ENCODE data around the gene EXD3. TPM values are rescaled to one million over a fixed set of nuclear protein-coding genes. Genes with fewer than 3 reads are reported as not detected.
A peak's percentile ranks its signal among the peaks of the same experiment; 100 is the strongest.

The EXD3 gene
- total and polyA plus RNA-seq, 2 of the 13 experiments (the other 11 are each of a cell fraction or from before 2014, with no cell fraction given): 2.7 to 4.8 TPM

GRCh38 chr9:137307255-137308056 is 115.5 kb downstream of the EXD3 start (continued):
- TF ChIP-seq TIGD3 (CRISPR knock-in tag; IDR thresholded peaks at IDR 0.05; ENCODE audit: borderline replicate concordance) (no peak), TEAD2 (CRISPR knock-in tag; IDR thresholded peaks at IDR 0.05) (no peak), AGO1 (IDR thresholded peaks at IDR 0.05; ENCODE audit: low read depth, low read length, poor library complexity, severe bottlenecking) (no peak), ZNF260 (CRISPR knock-in tag; IDR thresholded peaks at IDR 0.05; ENCODE audit: borderline replicate concordance, low read depth) (no peak), JUNB (CRISPR knock-in tag; IDR thresholded peaks at IDR 0.05; ENCODE audit: borderline replicate concordance) (no peak), STAT5B (CRISPR knock-in tag; IDR thresholded peaks at IDR 0.05) (no peak)
- TF ChIP-seq, protein P1, sequence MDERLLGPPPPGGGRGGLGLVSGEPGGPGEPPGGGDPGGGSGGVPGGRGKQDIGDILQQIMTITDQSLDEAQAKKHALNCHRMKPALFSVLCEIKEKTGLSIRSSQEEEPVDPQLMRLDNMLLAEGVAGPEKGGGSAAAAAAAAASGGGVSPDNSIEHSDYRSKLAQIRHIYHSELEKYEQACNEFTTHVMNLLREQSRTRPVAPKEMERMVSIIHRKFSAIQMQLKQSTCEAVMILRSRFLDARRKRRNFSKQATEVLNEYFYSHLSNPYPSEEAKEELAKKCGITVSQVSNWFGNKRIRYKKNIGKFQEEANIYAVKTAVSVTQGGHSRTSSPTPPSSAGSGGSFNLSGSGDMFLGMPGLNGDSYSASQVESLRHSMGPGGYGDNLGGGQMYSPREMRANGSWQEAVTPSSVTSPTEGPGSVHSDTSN (CRISPR knock-in tag; IDR thresholded peaks at IDR 0.05): peak; percentile 81

DNA sequence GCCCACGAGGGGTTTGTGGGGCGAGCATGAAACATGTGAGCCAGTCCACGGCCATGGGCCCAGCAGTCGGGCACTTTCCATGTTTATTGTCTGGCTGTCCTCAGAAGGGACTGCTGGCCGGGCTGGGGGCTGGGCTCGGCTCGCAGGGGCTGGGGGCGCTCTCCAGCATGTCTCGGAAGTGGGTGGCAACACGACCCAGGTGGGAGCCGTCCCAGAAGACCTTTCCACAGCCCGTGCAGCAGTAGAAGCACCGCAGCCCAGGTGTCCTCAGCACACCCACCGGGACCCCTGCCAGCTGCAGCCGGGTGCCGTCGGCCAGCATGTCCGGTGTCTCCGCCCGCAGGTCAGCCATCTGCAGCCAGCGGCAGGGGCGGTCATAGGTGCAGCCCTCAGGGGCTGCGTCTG is 116.1 kb downstream of the EXD3 start:
- WGBS (ENCODE audit: low lambda C conversion rate): no CpG with 5 or more reads among the region's 23 CpGs
- Histone ChIP-seq H3K9ac (ENCODE audit: insufficient read depth, low read depth, low read length) (no peak overlapping the region), H3K4me2 (ENCODE audit: low read depth, low read length) (peak overlapping the region; percentile 51), H2AFZ (ENCODE audit: low read length) (no peak overlapping the region), H3K27me3 (ENCODE audit: control insufficient read depth in 1 of 2, insufficient read depth in 2 of 2, low read length in 2 of 2) (peaks cover 20 to 71% of the 10 kb centered on the region in 2 experiments), H3K27ac (ENCODE audit: extremely low read length, insufficient read depth, low read length) (no peak overlapping the region), H3K4me3 (replicated peaks in 1 of 3; ENCODE audit: insufficient read depth in 1 of 3, low read depth in 2 of 3, low read length in 3 of 3) (peak overlapping the region in 2 of 3 experiments; percentile 28 to 49; a peak in 3 of 6 replicates), H3K36me3 (replicated peaks in 1 of 2; ENCODE audit: control insufficient read depth in 1 of 2, insufficient read depth in 2 of 2, low read length in 2 of 2) (no peaks in the 10 kb centered on the region), H3K9me3 (ENCODE audit: low read length) (no peaks in the 10 kb centered on the region), H3K4me1 (ENCODE audit: insufficient read depth, low read length) (peaks cover 55% of the 10 kb centered on the region), H3K79me2 (ENCODE audit: insufficient read depth, low read length) (no peaks in the 10 kb centered on the region), H4K20me1 (ENCODE audit: insufficient read depth, low read length) (no peaks in the 10 kb centered on the region)
- ChIA-PET CTCF (ENCODE audit: low intra/inter-chr PET ratio, low total read pairs) (no interaction called here), POLR2A (interaction anchor here (1.3 kb wide), 1 partner anchor 66 kb away, joined by 3 read pairs; the partner anchor contains the start of gene TUBB4B)
- intact Hi-C loops (cut with micrococcal nuclease; ENCODE audit: unreplicated experiment) (loop anchor here (10.0 kb wide), 1 partner anchor 98 kb away; no protein-coding TSS in a partner anchor), in situ Hi-C loops (cut with HindIII; ENCODE audit: extremely low pct_ligation_motif_present, low pct_unique_long_range_greater_than_20kb) (no loop called here)
- FAIRE-seq (no peak), DNase-seq (ENCODE audit: low spot score) (no peak), ATAC-seq (peak; percentile 3; the same call in 1 of the 3 replicates)
- no TSS peak for BruUV-seq (replicated peaks)
- TF ChIP-seq, protein P2, sequence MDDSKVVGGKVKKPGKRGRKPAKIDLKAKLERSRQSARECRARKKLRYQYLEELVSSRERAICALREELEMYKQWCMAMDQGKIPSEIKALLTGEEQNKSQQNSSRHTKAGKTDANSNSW (CRISPR knock-in tag; IDR thresholded peaks at IDR 0.05; ENCODE audit: borderline replicate concordance): no peak
- TF ChIP-seq ZNF777 (CRISPR knock-in tag; IDR thresholded peaks at IDR 0.05): 0 out of 2 replicates have a peak, but pooled peaks have one; percentile 32
- TF ChIP-seq AGO2 (optimal IDR thresholded peaks at IDR 0.05; ENCODE audit: low read depth, low read length): peak; percentile 18
- TF ChIP-seq ZNF788 (CRISPR knock-in tag; IDR thresholded peaks at IDR 0.05; ENCODE audit: borderline replicate concordance): 0 out of 2 replicates have a peak, but pooled peaks have one; percentile 15
- 0 out of 2 replicates have a peak, but pooled peaks have one; percentile 39 for TF ChIP-seq ZNF234 (CRISPR knock-in tag; conservative IDR thresholded peaks at IDR 0.05)
- TF ChIP-seq CHD2 (IDR thresholded peaks at IDR 0.05; ENCODE audit: low read depth, low read length): no peak
- no peak for TF ChIP-seq LRRFIP1 (CRISPR knock-in tag; conservative IDR thresholded peaks at IDR 0.05)
